Stimulated activated CD4-positive, alpha-beta T cell treated with anti-CD3 and anti-CD28 coated beads, Interleukin-15, amount 100 ng/mL, for 1 hour (primary cell): ENCODE results near the gene UBASH3B.
"Not testable (repeated sequence)": the region's sequence is repeated elsewhere in the genome, so short reads cannot be mapped to it uniquely, and the experiment has no call there.

Experiments
- DNase-seq, 2 donors: peaks; one replicate each; pipeline ENCODE4 v3.0.0-alpha.2; 2020; ENCODE audit warnings: low read depth in 1 of 2, low spot score in 1 of 2

UBASH3B gene, protein sequence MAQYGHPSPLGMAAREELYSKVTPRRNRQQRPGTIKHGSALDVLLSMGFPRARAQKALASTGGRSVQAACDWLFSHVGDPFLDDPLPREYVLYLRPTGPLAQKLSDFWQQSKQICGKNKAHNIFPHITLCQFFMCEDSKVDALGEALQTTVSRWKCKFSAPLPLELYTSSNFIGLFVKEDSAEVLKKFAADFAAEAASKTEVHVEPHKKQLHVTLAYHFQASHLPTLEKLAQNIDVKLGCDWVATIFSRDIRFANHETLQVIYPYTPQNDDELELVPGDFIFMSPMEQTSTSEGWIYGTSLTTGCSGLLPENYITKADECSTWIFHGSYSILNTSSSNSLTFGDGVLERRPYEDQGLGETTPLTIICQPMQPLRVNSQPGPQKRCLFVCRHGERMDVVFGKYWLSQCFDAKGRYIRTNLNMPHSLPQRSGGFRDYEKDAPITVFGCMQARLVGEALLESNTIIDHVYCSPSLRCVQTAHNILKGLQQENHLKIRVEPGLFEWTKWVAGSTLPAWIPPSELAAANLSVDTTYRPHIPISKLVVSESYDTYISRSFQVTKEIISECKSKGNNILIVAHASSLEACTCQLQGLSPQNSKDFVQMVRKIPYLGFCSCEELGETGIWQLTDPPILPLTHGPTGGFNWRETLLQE

DNA sequence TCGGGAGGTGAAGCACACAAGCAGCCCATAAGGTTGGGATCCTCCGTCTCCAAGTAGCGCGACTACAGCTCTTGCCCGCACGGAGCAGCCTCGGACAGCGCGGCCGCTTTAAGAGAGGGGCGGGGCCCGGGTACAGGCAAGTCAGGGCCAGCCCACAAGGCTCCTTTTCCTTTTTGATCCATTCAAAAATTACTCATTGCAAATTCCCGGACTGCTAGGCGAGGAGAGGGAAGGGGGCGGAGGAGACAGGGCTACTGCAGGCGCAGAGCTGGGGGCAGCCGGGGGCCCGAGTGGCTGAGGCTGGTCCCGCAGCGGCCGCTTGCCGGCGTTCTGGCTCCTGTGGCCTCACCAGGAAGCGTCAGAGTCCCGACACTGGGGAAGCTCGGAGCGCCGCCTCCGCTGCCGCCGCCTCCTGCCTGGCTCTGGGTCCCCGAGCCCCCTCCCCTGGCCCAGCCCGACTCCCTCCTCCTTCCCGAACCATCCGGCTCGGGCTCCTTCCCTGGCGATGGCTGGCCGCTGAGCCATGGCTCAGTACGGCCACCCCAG is at the start of gene UBASH3B:
TSS of gene UBASH3B (plus strand) at position 196 of the 546 bp plus-strand sequence. CDS start at position 524, 328 bp downstream.
- peak; percentile 20 to 51 for DNase-seq

GRCh38 chr11:122607162-122607561 is 48.4 kb upstream of the UBASH3B start:
- not testable (repeated sequence) for DNase-seq

- no peak for DNase-seq
These were observed 43.2 kb upstream of the UBASH3B start for GRCh38 chr11:122612123-122612824.

DNA sequence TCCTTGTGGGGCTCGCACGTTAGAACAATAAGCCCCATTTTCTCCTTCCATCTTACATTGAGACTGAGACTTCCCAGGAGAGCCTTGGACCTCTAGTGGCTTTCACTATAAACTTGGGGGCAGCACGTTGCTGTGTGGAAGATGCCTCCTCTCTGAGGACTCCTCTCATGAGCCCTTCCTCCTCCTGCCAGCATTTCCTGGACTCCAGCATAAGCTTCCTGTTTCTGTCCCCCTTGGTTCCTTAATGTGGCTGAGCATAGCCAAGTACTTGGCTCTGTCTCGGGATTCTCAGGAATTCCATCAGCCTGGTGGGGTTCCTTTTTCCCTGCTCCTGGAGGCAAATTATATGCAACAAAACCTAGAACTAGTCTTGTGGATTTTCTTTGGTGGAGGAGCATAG is 38.8 kb upstream of the UBASH3B start:
- DNase-seq, result no peak

- DNase-seq, result no peak
These were observed 38.2 kb upstream of the UBASH3B start for GRCh38 chr11:122617297-122617696.

GRCh38 chr11:122617926-122618325 is 37.6 kb upstream of the UBASH3B start:
- no peak for DNase-seq

GRCh38 chr11:122618927-122619326 is 36.6 kb upstream of the UBASH3B start:
- no peak for DNase-seq

DNA sequence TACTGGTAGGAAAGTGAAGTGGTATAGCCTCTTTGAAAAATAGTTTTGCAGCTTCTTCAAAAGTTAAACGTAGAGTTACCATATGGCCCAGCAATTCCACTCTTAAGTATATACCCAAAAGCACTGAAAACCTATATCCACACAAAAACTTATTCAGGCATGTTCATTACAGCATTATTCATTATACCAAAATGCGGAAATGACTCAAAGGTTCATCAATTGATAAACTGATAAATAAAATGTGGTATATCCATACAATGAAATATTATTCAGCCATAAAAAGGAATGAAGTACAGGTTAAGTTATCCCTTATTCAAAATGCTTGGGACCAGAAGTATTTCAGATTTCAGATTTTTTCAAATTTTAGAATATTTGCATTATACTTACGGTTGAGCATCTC is 35.8 kb upstream of the UBASH3B start:
- no peak for DNase-seq

DNA sequence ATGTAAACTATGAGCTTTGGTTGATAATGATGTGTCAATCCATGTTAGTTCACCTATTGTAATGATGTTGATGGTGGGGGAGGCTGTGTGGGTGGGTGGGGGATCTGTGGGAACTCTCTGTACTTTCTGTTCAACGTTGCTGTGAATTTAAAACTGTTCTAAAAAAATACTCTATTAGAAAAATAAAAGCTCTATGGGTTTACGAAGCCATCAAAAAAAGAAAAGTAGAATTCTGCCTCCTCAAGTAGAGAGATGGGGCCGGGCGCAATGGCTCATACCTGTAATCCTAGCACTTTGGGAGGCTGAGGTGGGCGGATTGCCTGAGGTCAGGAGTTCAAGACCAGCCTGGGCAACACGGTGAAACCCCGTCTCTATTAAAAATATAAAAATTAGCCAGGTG is 30.0 kb upstream of the UBASH3B start:
- DNase-seq, result not testable (repeated sequence)

GRCh38 chr11:122625976-122626665 is 29.4 kb upstream of the UBASH3B start:
- DNase-seq, result no peak

- no peak for DNase-seq
These were observed 27.8 kb upstream of the UBASH3B start for GRCh38 chr11:122627745-122628144.

GRCh38 chr11:122628810-122629555 is 26.5 kb upstream of the UBASH3B start:
- peak; percentile 31 to 53 for DNase-seq

DNA sequence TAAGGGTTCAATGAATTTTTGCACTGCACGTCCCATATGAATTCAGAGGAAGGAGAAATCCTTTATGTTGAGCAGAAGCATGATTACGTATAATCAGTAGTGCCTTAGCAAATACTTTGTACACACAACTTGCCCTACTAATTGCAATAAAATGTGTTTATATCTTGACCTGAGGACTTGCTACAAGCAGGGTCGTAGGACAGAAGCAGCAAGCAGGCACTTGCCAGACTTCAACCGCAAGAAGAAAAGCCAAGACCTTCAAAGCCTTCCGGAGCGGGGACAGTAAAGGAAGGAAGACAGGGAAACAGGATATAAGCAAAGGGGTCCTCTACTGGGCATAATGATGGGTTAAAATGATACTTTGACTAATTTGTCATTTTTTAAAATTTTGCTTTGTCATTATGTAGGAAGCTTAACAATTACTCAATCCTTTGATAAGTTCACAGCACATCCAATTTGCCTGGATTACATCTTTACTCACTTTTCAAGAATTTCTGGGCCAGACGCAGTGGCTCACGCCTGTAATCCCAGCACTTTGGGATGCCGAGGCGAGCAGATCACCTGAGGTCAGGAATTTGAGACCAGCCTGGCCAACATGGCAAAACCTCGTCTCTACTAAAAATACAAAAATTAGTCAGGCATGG is 23.2 kb upstream of the UBASH3B start:
- DNase-seq, result no peak

DNA sequence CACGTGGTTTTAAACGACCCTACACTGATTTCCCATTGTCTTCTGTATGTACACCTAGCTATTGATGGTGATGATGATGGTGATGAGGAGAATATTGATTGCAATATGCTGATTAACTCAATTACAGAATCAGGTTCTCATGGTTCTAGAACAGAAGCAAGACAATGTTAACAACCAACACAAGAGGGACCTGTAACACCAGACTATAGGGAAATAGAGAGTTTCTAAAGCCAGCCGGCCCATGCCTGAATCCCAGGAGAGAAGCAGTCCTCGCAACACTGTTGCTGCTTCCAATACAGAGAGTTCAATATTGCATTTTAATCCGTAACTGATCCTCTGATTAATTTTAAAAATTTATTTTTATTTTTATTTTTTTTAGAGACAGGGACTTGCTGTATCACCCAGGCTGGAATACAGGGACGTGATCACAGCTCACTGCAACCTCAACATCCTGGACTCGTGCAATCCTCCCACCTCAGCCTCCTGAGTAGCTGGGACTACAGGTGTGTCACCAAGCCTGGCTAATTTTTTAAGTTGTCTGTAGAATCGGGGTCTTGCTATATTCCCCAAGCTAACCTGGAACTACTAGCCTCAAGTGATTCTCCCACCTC is 22.2 kb upstream of the UBASH3B start:
- DNase-seq, result no peak

- DNase-seq, result no peak
These were observed 21.0 kb upstream of the UBASH3B start for GRCh38 chr11:122634501-122634900.

DNA sequence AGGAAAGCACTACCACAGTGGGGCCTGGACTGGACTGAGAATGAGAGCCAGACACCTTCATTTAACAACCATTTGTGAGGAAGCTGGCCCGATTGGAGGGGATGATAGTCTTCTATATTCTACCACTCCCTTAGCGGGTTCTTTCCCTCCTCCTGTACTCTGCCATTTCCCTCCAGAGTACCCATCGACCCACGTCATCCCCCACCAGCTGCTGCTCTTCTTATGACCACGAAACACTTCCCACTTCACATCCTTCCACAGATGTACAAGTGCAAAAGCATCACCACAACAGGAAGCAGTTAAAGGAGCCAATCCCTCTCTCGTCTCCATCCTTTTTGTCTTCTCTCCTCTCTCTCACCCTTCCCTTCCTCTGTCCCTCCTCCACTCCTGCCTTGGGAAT is 18.0 kb upstream of the UBASH3B start:
- DNase-seq, result no peak

DNA sequence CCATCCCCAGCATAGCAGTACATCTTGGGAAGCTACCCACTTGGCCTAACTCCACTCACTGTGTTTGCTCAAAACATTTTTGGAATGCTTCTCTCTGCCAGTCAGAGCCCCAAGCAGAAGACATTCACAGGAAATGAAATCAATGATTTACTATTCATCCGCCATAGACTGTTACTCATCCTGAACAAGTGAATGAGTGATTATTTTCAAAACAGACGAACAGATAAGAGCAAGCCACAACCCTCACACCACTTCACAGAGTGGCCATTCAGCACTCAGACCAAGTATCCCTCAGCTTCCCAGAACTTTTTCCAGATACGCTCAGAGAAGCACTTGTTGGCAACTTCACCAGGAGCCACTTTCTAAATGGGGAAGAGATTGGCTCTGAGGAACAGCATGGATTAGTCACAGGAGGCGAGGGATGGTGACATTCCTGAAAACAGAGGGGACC is 13.0 kb upstream of the UBASH3B start:
- DNase-seq, result no peak

GRCh38 chr11:122642971-122643370 is 12.6 kb upstream of the UBASH3B start:
- DNase-seq, result no peak

DNA sequence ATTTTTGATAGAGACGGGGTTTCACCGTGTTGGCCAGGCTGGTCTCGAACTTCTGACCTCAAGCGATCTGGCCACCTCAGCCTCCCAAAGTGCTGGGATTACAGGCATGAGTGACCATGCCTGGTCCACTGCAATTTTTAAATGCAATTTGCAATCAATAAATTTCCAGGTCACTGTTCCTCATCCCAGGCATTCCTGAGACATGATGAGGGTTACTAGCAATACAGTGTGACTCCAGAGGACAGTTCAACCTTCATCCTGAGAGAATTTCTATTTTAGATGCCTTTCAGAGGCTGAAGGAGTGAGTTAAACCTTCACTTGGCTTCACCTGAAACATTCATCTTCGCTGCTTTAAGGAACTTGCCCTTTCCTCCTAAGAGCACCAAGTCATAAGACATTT is 9.7 kb upstream of the UBASH3B start:
- DNase-seq, result no peak
